ENCODE measurements around the gene IRX6.

Gene IRX6

GRCh38 chr16:55367866-55368603 is 44.0 kb downstream of the IRX6 start:
- DNase-seq (ENCODE audit: low spot score): no peak

GRCh38 chr16:55369151-55369550 is 45.1 kb downstream of the IRX6 start:
- DNase-seq (ENCODE audit: low spot score): no peak

GRCh38 chr16:55370762-55371482 is 46.9 kb downstream of the IRX6 start:
- peak; percentile 22 for DNase-seq (ENCODE audit: low spot score)

GRCh38 chr16:55372792-55373488 is 48.9 kb downstream of the IRX6 start:
- DNase-seq (ENCODE audit: low spot score): no peak

GRCh38 chr16:55373489-55373832 is 49.5 kb downstream of the IRX6 start:
- no peak for DNase-seq (ENCODE audit: low spot score)

- DNase-seq (ENCODE audit: low spot score): no peak
These were observed 52.0 kb downstream of the IRX6 start for GRCh38 chr16:55376045-55376444.

GRCh38 chr16:55376567-55377167 is 52.7 kb downstream of the IRX6 start:
- no peak for DNase-seq (ENCODE audit: low spot score)

- DNase-seq (ENCODE audit: low spot score): no peak
These were observed 53.8 kb downstream of the IRX6 start for GRCh38 chr16:55377840-55378239.

GRCh38 chr16:55378616-55379015 is 54.6 kb downstream of the IRX6 start:
- no peak for DNase-seq (ENCODE audit: low spot score)

GRCh38 chr16:55379371-55379770 is 55.4 kb downstream of the IRX6 start:
- DNase-seq (ENCODE audit: low spot score): no peak

GRCh38 chr16:55379876-55380390 is 55.9 kb downstream of the IRX6 start:
- DNase-seq (ENCODE audit: low spot score): no peak

All from SW480 (cell line).